GM13976 (cell line): ENCODE results near the gene LZTS2.
"Not testable (repeated sequence)": the region's sequence is repeated elsewhere in the genome, so short reads cannot be mapped to it uniquely, and the experiment has no call there.

Experiments
- DNase-seq: peaks from one replicate; pipeline ENCODE4 v3.0.0; 2012; ENCODE audit warnings: low spot score
- in situ Hi-C: fragments of 300-500 bp; cut with MboI; formaldehyde crosslinking; loops from one replicate; pipeline ENCODE4 v1.12.0; 2022; ENCODE audit warnings: low sequenced_read_pairs, mixed read lengths, inconsistent platforms; ENCODE audit not compliant: unreplicated experiment
- TF ChIP-seq, protein P1 (sequence below): IDR thresholded peaks from 2 replicates; pipeline ENCODE4 v1.5.1; 2012; ENCODE audit warnings: borderline replicate concordance, mild to moderate bottlenecking; ENCODE audit not compliant: insufficient read depth; ENCODE audit errors: extremely low read depth, missing control alignments, control extremely low read depth

LZTS2 gene

GRCh38 chr10:100970914-100971811 is 28.4 kb upstream of the LZTS2 start:
- DNase-seq = peak; percentile 10
- in situ Hi-C loops = no loop called here

DNA sequence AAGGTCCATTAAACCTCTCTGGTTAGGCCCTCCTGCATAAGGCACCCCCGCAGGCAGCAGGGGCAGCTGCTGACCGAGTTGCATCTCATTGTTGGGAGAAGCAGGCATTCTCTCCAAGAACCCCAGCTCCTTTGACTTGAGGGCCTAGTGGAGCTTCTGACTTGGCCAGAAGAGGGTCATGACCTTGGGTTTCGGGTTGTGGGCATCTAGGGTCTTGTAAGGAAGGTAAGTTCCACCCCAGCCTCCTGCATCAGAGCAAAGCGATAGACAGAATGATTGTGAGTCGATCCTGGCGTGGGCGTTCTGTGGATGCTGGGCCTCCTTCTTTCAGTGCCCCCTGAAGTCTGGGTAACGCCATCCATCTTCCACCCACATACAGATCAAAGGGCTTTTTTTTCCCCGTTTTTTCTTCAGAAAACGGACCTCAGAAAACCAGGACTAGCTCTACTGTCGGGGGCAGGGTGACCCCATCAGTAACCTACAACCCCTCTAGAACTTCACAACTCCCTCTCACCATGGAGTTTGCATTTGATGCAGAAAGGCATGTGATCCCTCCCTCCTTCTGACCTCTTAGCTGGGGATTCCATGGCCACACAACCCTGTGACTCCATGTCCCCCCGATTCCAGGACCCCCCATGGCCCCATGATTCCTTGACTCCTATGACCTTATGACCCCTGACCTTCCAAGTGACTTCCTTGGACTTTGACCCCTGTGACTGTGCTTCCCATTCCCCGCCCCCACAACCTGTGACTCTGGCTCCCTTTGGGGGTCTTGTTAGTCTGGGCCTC is 27.3 kb upstream of the LZTS2 start:
- DNase-seq = no peak
- in situ Hi-C loops = no loop called here
- TF ChIP-seq, protein P1, sequence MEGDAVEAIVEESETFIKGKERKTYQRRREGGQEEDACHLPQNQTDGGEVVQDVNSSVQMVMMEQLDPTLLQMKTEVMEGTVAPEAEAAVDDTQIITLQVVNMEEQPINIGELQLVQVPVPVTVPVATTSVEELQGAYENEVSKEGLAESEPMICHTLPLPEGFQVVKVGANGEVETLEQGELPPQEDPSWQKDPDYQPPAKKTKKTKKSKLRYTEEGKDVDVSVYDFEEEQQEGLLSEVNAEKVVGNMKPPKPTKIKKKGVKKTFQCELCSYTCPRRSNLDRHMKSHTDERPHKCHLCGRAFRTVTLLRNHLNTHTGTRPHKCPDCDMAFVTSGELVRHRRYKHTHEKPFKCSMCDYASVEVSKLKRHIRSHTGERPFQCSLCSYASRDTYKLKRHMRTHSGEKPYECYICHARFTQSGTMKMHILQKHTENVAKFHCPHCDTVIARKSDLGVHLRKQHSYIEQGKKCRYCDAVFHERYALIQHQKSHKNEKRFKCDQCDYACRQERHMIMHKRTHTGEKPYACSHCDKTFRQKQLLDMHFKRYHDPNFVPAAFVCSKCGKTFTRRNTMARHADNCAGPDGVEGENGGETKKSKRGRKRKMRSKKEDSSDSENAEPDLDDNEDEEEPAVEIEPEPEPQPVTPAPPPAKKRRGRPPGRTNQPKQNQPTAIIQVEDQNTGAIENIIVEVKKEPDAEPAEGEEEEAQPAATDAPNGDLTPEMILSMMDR = no peak

More at GRCh38 chr10:100970914-100971811, 28.4 kb upstream of the LZTS2 start:
- TF ChIP-seq, protein P1 = no peak

DNA sequence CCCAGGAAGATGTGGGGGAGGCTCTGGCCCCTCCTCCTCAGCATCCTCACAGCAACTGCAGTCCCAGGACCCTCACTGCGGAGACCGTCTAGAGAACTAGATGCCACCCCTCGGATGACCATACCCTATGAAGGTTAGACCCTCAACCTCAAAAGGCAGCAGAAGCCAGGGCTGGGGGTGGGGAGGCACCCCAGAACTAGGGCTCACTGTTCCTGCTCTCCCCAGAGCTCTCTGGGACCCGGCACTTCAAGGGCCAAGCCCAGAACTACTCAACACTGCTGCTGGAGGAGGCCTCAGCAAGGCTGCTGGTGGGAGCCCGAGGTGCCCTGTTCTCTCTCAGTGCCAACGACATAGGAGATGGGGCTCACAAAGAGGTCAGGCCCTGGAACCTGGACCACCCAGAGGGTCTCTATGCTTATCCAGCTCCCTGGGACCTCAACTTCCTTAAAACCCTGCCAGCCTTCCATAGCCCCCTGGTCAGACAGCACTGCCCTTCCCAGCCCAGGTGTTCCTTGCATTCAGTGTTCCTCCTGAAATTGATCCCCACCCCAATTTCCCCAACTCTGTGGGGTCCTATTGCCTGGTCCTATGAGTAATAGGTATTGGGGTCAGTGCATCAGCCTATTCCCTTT is 26.6 kb upstream of the LZTS2 start:
- TF ChIP-seq, protein P1 = no peak
- DNase-seq = no peak
- in situ Hi-C loops = no loop called here

- in situ Hi-C loops, DNase-seq: not testable (repeated sequence)
Measured at GRCh38 chr10:100975397-100975796, 24.2 kb upstream of the LZTS2 start.

- in situ Hi-C loops = no loop called here
Measured at GRCh38 chr10:100976906-100977305, 22.7 kb upstream of the LZTS2 start.

DNA sequence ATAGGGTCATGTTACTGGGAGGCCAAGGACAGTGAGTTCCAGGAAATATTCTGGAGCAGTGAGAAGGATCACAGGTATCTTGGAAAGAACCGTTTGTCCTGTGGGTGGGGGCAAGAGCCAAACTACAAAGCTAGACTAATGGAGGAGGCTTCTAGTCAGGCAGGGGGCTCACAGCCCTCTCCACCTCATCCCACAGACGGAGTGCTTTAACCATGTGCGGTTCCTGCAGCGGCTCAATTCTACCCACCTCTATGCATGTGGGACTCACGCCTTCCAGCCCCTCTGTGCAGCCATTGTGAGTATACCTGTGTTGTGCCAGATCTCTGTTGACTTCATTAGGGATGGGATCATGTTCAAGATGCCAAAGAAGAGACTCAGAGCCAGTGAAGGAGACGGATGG is 22.2 kb upstream of the LZTS2 start:
- in situ Hi-C loops = no loop called here

More at GRCh38 chr10:100976906-100977305, 22.7 kb upstream of the LZTS2 start:
- TF ChIP-seq, protein P1 = no peak
- no peak for DNase-seq

More for the DNA sequence above, 22.2 kb upstream of the LZTS2 start:
- TF ChIP-seq, protein P1 = no peak
- no peak for DNase-seq
